Measurements from ENCODE around the gene C3orf62.
"Not testable (repeated sequence)": the region's sequence is repeated elsewhere in the genome, so short reads cannot be mapped to it uniquely, and the experiment has no call there.

Gene C3orf62

DNA sequence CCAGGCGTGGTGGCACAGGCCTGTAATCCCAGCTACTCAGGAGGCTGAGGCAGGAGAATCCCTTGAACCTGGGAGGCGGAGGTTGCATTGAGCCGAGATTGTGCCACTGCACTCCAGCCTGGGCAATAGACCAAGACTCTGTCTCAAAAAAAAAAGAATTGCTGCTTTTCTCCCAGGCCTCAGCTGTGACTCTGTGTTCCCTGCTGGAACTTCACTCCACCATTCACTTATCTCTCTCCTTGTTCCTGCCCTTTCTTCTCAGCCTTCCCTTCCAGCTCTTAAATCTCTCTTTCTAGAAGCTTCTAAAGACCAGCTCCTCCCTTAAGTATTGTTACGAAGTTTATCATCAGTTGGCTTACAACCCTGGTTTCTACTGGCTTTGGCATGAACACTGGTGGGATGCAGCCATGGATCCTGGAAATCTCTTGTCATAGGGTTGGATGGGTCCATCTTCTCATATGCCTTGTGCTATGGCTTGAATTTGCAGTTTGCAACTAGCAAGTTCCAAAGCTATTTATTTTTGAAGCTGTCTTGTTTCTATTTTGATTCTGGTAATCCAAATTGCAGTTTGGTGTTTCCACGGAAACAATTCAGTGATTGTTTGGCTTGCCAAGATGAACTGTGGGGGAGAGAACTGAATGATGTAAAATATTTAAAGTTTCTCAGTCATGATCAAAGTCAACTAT lies 10.5 kb downstream of the C3orf62 start:
- no peak for DNase-seq

DNA sequence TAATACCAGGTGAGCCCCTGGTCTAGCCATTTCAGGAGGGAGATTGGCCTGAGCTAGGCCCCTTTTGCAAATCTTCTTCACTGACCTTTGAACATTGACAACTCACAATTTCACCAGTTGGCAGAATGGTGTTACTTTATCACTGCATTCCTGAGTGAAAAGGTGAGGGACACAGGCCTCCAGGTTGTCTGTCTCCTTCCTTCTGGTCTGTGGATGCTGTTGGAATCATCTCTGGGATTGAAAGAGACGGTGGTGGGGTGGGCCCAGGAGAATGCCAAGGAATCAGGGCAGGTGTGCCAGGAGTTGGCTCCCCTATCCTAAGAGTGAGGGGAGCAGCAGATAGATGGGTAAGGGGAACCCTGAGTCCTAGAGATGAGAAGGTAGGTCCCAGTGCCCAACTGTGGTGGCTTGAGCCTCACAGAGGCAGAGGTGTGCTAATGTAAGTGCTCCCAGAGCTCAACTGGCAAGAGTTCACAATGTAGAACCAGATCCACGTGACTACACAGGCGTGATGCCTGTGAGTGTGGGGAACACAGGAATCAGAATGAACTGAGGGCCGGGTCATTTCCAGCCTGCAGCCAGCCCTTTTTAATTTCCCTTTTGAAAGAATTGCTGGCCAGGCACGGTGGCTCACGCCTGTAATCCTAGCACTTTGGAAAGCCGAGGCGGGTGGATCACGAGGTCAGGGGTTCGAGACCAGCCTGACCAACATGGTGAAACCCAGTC lies 11.2 kb downstream of the C3orf62 start:
- no peak for DNase-seq

DNA sequence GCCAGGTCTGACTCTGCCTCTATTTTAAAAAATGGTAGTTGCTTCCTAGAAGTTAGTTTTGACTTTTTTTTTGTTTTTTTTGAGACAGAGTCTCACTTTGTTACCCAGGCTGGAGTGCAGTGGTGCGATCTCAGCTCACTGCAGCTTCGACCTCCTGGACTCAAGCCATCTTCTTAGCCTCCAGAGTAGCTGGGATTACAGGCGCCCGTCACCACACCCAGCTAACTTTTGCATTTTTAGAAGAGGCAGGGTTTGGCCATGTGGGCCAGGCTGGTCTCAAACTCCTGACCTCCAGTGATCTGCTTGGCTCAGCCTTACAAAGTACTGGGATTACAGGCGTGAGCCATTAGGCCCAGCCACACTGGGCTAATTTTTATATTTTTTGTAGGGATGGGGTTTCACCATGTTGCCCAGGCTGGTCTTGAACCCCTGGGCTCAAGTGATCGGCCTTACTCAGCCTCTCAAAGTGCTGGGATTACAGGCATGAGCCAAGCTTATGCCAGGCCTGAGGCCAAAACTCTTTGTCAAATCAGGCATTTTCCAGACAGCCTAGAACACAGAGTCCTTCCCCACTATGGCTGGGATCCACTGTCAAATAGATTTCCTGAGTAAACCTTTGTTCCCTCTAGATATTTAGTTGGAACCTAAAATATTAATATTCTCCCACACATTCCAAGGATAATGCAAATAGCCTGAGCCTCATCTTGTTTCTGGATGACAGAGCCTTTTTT lies 13.7 kb downstream of the C3orf62 start:
- DNase-seq: no peak

DNA sequence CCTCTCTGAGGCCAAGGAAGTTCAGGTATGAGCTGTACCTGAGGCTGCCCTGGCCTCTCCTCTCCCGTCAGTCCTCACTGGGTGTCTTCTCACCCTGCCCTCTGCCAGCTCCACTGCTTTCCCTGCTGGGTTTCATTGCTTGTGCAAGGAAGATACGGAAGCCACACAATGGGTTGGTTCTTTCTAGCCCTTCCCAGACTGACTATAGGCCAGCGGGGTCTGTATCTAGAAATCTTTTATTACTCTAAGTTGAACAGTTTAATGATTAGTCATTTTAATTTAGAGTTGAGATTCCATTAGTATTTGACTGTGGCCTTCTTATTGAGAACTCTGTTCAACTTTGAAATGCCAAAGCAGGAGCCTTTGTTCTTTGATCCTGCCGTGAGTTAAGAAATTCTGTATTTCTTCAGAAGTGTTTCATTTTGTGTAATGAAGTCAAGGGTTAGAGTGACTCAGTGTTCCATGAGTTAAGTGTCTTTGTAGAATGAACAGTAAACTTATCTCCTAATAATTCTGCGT lies 16.2 kb downstream of the C3orf62 start:
- peak; percentile 81 for DNase-seq

DNA sequence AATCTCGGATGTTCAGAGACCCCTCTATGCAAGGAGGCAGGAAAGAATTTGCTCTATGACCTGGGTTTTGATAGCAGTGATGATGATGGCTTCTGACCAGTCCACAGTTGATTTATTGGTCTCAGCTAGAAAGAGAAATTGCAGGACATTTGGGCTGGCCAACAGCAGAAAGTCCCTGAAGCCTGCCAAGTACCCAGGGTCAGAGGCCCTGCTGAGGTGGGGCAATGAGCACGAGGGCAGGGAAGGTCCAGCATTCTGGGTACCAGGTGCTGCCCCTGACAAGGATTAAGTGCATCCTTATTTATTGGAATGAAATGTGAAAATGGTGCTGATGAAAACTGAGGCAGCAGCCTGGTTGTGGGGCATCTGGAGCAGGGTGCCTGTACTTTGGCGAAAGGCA lies 19.8 kb downstream of the C3orf62 start:
- no peak for DNase-seq

DNA sequence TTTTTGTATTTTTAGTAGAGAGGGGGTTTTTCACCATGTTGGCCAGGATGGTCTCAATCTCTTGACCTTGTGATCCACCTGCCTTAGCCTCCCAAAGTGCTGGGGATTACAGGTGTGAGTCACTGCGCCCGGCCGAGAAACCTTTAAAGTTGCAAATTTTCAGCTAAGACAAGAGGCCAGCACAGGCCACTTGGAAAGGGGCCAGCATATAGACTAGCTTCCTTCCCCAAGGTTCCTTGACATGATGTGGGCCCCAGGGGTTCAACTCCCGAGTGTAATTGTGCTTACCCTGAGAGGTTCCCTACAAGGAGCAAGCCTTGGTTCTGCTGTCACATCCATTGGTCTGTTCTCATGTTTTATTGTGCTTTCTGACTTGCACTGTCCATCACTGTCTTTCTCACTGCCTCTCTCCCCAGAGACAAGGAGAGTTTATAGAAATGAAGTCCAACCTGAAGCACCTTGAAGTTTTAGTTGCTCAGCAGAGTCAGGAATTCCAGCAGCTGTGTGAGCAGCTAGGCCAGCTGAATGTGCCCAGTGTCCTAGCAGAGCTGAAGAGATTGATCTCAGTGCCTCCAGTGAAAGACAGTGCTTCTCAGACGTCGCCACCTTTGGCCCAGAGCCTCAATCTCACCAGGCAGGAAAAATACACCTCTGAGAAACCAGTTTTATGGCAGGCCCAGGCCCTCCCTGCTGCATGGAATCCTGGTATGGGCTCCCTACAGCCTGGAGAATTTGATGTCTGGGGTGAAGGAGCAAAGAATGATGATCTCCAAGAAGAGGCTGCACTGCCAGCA lies 21.1 kb downstream of the C3orf62 start:
- no peak for DNase-seq

DNA sequence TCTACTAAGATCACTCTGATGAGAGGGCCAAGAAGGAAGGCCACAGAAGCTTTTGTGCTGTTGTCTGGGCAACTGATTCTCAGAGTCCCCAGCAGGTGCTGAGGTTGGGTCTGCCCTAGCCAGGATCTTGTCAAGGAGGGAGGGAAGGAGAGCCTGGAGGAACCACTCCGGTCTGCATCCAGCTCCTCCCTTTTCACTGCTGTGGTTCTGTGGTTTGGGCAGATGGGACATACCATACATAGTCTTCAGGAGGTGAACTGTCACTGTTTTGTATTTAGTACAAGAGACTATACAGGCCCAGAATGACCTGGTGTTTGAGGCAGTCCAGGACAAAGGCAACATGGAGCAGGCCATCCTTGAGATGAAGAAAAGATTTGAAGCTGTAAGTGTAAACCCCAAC lies 21.9 kb downstream of the C3orf62 start:
- DNase-seq: no peak

DNA sequence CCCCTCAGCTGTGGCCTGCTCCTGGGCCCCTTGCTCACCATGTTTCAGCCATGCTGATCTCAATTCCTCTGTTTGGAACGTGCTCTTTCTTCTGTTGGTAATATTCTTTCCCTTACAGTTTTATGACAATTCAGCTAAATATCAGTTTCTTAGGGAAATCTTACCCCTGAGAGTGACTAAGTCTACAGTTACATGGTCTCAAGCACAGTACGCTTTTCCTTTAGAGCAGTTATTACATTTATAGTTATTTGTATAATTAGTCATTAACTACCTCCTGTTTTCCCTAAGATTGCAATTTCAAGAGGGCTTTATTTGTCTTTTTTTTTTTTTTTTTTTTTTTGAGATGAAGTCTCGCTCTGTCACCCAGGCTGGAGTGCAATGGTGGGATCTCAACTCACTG lies 23.5 kb downstream of the C3orf62 start:
- DNase-seq: no peak

DNA sequence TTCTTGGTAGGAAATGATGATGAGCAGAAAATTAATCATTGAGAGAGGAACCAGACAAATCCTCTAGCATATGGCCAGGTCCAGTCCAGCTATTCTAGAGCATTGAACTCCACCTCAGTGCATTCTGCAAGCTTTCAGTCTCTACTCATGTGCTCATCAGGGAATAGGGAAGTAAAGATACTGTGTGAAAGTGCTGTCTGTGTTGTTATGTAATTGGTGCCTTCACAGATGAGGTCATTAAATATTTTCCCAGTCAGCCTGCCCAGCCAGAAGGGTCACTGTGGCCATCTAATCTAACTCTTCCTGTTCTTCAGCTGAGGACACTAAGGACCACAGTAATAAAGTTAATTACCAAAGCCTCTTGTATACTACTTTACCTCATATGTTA lies 28.2 kb downstream of the C3orf62 start:
- DNase-seq: peak; percentile 96

DNA sequence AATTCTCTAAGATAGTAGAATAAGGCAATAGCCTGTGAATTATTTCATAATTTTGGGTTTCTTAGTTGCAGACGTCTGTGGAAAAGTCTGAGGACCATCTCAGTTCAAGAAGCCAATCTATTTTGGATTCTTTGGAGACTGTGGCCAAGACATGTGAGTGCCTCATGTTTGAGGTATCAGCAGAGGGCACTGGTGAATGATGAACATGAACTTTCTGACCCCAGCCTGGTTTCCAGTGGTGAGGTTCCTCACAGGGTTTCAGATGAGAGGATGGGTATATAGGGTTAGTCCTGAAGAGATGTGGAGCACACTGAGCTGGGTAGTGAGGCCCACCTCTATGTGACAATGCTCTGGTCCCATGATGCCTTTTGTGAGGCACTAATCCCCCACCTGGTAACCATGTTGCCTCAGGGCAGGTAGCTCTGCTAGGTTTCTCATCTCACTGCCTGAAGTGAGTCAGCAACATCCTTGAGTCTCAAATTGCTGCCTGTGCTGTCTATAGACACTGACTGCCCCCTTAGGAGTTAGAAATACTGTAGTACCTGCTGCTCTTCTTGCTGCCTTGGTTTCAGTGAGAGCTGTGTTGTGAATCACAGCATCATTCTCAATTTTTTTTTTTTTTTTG lies 32.3 kb downstream of the C3orf62 start:
- DNase-seq: peak; percentile 75

DNA sequence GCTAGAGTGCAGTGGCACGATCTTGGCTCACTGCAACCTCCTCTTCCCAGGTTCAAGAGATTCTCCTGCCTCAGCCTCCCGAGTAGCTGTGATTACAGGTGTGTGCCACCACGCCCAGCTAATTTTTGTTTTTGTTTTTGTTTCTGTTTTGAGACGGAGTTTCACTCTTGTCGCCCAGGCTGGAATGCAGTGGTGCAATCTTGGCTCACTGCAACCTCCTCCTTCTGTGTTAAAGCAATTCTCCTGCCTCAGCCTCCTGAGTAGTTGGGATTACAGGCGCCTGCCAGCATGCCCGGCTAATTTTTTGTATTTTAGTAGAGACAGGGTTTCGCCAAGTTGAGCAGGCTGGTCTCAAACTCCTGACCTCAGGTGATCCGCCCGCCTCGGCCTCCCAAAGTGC lies 36.9 kb downstream of the C3orf62 start:
- DNase-seq: peak; percentile 37

DNA sequence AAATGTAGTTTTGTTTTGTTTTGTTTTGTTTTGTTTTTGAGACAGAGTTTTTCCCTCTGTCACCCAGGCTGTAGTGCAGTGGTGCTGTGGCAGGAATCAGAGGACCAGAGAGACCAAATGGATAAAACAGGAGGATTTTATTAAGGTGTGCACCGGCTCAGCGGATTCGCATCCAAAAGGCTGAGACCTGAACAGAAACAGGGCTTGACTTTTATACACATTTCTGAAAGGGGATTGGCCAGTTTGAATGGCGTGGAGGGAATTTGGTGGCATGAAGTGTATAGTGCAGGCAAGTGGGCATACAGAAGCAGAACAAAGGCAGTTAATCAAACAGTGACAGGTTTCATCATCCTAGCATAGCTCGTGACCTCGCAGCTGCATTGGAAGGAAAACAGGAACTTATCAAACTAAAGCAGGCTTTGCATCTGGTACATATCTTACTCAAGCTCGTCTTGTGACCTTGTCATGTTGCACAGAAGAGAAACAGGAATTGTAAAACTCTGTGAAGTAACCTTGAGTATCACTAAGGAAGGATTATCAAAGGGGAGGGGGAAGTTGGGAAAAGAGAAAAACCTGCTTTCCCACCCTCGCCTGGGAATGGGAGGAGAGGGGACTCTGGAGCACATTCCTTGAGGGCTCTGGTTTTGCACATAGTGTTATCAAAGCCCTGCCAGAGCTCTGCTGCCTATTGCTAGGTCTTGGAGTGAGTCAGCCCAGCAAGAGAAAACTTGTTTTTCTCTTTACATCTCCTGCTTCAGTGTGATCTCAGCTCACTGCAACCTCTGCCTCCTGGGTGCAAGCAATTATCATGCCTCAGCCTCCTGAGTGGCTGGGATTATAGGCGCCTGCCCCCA lies 38.5 kb downstream of the C3orf62 start:
- peak; percentile 99 for DNase-seq

DNA sequence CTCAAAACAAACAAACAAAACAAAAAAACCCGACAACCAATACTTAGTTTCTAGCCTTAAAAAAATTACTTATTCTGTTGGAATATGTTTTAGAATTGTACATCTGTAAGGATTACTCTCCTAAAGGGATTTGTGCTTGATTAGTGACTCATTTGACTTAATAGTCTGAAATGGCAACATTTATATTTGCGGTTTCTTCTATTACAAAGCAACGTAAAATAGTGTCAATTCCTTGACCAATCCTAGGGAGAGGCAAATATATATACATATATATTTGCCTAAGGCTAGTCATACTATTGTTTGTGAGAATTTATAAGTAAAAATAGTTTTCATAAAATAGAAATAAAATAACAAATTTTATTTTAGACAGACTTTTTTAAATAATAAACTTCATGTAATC lies 39.7 kb downstream of the C3orf62 start:
- no peak for DNase-seq

DNA sequence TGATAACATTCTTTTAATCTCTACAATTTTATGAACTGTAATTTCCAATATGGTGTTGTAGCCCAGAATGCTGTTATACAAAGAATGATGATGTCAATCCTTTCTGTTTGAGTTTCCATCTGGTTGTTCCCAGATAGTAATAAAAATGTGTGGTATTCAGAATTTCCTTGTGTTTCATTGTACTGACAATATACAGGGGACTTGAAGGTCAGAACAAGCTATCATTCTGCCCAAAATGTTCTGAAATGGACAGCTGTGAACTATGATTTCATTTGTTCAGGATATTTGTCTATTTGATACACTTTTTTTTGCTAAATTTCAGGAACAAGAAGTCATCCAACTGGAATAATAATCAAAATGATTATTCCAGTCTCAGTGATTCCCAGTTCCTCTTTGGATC lies 40.8 kb downstream of the C3orf62 start:
- DNase-seq: no peak

DNA sequence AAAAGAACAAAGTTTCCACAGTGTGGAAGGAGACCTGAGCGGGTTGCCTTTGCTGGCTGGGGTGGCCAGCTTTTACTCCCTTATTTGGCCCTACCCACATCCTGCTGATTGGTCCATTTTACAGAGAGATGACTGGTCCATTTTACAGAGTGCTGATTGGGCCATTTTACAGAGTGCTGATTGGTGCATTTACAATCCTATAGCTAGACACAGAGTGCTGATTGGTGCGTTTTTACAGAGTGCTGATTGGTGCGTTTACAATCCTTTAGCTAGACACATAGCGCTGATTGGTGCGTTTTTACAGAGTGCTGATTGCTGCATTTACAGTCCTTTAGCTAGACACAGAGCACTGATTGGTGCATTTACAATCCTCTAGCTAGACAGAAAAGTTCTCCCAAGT lies 48.2 kb downstream of the C3orf62 start:
- DNase-seq: not testable (repeated sequence)

DNA sequence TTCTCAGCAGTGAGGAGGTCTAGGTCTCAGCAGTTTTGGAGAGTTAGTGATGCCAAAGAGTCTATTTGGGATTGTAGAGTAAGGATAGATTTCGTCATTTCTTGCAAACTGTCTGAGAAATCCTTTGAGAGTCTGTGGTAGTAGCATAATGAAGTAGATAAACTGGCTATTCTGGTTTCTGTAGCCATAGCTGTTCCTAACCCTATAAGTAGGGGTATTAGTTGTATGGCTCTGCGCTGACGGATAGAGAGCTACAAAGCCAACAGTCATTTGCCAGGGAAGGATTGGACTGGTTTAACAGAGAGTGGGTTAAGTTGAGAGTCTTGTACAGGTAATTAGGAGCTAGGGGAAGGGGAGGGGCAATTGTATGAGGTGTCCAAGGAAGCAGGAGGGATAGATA lies 55.0 kb downstream of the C3orf62 start:
- no peak for DNase-seq

DNA sequence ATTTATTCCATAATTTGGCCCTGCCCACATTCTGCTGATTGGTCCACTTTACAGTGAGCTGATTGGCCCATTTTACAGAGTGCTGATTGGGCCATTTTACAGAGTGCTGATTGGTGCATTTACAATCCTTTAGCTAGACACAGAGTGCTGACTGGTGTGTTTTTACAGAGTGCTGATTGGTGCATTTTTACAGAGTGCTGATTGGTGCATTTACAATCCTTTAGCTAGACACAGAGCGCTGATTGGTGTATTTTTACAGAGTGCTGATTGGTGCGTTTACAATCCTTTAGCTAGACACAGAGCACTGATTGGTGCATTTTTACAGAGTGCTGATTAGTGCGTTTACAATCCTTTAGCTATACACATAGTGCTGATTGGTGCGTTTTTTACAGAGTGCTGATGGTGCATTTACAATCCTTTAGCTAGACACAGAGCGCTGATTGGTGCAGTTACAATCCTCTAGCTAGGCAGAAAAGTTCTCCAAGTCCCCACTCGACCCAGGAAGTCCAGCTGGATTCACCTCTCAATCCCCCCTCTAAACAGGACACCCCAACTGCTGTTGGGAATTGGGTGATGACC lies 56.0 kb downstream of the C3orf62 start:
- not testable (repeated sequence) for DNase-seq

DNA sequence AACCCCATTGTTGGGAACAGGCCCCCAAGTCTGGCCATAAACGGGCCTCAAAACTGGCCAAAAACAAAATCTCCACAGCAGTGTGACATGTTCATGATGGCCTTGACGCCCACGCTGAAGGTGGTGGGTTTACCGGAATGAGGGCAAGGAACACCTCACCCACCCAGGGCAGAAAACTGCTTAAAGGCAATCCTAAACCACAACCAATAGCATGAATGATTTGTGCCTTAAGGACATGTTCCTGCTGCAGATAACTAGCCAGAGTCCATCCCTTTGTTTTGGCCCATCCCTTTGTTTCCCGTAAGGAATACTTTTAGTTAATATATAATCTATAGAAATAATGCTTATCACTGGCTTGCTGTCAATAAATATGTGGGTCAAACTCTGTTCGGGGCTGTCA lies 57.9 kb downstream of the C3orf62 start:
- no peak for DNase-seq

Data from inflammatory macrophage treated with lipopolysaccharide for 4 hours (primary cell).